Right forelimb (tissue), 1 donor: ENCODE measurements around the gene PRDX5.
A peak's percentile ranks its signal among the peaks of the same experiment; 100 is the strongest.

Source experiments
- DNase-seq: peaks from one replicate; pipeline ENCODE4 v3.0.0-alpha.2; 2018

Gene PRDX5

DNA sequence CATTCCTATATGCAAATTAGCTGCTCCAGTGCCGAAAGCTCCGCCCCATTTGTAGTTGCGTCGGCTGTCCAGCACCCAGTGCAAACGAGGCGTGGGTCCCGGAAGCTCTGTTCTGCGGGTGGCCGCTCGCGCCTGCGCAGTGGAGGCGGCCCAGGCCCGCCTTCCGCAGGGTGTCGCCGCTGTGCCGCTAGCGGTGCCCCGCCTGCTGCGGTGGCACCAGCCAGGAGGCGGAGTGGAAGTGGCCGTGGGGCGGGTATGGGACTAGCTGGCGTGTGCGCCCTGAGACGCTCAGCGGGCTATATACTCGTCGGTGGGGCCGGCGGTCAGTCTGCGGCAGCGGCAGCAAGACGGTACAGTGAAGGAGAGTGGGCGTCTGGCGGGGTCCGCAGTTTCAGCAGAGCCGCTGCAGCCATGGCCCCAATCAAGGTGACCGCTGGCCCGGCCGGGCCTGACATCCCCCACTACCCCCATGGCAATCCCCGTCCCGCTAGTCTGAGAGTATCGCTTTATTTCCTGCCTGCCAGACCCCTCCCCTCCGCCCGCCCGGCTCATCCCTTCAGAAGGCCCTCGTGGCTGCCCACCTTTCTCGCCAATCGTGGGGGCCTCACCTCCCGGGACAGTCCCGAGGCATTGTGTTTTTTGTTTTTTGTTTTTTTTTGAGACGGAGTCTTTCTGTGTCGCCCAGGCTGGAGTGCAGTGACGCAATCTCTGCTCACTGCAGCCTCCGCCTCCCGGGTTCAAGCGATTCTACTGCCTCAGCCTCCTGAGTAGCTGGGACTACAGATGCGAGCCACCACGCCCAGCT is at the start of gene PRDX5:
Gene PRDX5 (plus strand): TSS at position 161 of the 805 bp plus-strand sequence. CDS start 95 bp downstream, at position 256.
- peak; percentile 96 for DNase-seq

DNA sequence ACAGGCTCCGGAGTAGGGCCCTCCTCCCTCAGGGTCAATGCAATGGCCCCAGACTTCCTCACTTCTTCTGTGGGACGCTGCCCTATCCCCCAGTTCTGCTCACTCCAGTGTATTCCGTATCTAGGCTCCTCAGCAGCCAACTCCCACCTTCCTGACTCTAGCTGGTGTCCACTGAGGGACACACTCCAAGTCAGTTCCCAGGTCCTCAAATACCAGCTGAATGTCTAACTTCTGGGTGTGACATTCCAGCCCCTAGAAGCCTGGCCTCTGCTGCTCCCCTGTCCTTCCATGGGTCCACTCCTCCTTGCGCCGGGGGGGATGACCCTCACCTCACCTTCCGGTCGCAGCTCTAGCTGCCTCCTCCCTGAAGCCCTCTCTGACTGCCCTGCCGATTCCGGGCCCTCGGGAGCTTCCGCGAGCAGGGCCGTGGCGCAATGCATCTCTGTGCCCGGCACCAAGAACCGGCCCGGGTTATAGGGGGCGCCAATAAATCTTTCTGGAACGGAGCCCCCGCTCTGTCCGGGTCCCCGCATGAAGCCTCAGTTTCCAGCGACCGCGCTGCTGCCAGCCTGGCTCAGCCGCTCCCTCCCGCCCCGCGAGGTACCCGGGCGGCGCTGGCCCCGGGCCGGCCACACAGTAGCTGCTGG is 48.9 kb upstream of the PRDX5 start:
- DNase-seq = no peak

- peak; percentile 99 for DNase-seq
Observed at GRCh38 chr11:64269540-64270220, 48.2 kb upstream of the PRDX5 start.

GRCh38 chr11:64275031-64275800 is 42.7 kb upstream of the PRDX5 start:
- no peak for DNase-seq

- DNase-seq = no peak
Observed at GRCh38 chr11:64275841-64276240, 42.1 kb upstream of the PRDX5 start.

DNA sequence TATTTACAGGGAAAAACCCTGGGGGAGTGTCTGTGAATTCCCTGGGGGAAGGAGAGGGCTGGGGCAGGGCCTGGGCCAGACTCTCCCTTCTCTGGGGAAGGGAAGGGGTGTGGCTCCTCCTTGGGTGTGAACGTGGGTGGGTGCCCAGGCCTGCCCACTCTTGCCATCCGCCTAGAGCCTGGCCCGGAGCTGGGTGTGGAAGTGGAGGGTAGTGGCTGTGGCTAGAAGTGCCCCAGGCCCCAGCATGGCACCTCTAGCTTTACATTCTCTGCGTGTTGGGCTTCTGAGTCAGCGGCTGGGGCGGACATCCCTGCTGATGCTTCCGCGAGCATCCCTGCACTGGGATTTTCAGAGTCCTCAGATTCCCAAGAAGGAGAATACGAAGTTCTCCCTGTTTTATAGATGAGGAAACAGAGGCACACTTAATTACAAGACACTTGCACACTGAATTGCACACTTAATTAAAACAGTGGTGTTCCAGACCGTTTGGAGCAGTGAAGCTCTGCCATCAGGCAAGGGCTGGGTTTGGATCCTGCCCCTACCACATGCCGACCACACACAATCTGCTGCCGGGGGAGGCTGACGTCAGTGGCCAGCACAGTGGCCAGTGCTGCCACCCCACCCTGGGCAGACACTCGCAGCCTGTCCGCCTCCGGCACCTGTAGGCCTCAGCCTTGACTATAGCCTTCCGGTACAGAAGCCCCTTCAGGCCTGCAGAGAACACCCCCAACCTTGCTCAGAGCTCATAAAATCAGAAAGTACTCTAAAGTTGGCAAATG is 41.1 kb upstream of the PRDX5 start:
- DNase-seq = no peak

DNA sequence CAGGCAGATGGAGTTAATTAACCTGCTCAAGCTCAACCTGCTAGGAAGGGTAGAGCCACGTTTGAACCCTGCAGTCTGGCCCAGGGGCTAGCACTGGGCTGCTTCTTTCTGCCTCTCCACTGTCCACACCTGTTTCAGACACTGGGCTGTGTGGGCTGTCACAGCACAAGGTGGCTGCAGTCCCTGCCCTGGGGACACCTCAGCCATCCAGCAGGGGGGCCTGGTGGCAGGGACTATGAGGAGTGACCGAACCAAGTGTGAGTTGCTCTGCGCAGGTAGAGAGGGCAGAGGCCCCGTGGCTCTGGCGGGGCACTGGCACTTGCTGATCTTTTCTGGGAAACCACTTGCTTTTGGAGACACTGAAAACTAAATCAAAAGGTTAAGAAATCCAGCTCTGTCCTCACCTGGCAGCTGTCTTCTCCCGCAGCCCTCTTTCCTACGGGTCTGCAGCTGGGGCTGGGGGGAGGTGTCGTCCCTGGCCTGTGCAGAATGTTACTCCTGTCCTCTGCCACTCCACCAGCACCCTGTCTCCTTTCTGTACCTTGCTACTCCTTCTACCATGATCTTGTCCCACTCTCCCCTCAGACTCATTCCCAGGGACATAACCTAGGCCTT is 39.2 kb upstream of the PRDX5 start:
- no peak for DNase-seq

- DNase-seq = no peak
Observed at GRCh38 chr11:64281957-64282770, 35.8 kb upstream of the PRDX5 start.

DNA sequence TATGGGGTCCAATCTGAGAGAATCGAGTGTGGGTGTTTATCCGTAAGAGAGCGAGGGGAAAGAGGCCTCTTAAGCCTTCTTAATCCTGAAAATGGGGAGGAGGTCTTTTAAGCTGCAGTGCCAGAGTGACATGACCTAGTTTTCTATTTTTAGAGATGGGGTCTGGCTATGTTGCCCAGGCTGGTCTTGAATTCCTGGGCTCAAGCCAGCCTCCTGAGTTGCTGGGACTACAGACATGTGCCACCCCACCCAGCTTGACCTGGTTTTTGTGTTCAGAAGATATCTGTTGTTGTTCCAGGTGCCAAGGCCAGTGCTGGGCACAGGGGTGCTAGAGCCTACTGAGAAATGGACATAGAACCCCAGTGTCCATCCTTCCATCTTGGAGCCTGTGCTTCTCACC is 34.8 kb upstream of the PRDX5 start:
- no peak for DNase-seq

GRCh38 chr11:64284048-64284961 is 33.6 kb upstream of the PRDX5 start, which contains the start of gene BAD:
Gene BAD, minus strand, starts transcription at chr11:64284665. Its CDS starts 297 bp downstream, at chr11:64284368.
- DNase-seq = peak; percentile 97

GRCh38 chr11:64284962-64285884 is 32.7 kb upstream of the PRDX5 start, which contains the start of gene GPR137:
Gene GPR137, plus strand, starts transcription at chr11:64285848. Its CDS starts 677 bp downstream, at chr11:64286525.
- peak; percentile 95 for DNase-seq

GRCh38 chr11:64285885-64286800 is 31.8 kb upstream of the PRDX5 start:
- DNase-seq = no peak

GRCh38 chr11:64286801-64287159 is 31.1 kb upstream of the PRDX5 start:
- no peak for DNase-seq

DNA sequence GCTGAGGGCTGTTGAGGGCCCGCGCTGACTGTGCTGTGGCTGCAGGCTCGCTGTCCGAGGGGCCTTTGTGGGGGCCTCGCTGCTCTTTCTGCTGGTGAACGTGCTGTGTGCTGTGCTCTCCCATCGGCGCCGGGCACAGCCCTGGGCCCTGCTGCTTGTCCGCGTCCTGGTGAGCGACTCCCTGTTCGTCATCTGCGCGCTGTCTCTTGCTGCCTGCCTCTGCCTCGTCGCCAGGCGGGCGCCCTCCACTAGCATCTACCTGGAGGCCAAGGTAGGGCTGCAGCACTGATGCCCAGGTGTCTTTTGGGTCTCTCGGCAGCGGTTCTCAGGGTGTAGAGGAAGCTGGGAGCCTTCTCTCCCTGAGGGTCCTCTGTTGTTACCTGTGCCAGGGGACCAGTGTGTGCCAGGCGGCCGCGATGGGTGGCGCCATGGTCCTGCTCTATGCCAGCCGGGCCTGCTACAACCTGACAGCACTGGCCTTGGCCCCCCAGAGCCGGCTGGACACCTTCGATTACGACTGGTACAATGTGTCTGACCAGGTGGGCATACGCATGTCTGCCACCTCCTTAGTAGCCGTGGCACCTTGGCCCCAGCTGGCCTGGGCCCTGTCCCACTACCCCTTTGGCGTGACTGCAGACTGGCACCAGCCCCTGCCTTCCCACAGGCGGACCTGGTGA is 30.1 kb upstream of the PRDX5 start:
- no peak for DNase-seq

DNA sequence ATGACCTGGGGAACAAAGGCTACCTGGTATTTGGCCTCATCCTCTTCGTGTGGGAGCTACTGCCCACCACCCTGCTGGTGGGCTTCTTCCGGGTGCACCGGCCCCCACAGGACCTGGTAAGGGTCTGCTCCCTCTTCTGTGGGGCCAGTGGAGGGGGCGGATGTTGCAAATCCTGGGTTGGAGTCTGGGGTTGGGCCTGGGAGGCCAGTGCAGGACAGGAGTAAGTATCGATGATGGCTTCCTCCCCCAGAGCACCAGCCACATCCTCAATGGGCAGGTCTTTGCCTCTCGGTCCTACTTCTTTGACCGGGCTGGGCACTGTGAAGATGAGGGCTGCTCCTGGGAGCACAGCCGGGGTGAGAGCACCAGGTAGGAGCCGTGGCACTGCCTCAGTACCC is 29.6 kb upstream of the PRDX5 start:
- DNase-seq = no peak

GRCh38 chr11:64289002-64289564 is 28.8 kb upstream of the PRDX5 start:
- no peak for DNase-seq
